Ishikawa (cell line): ENCODE results near the gene EVI5.
A peak's percentile ranks its signal among the peaks of the same experiment; 100 is the strongest.

ENCODE experiments used
- CEBPB ChIP-seq: IDR thresholded peaks from 2 replicates; pipeline ENCODE4 v1.6.1; 2012
- CREB1 ChIP-seq: IDR thresholded peaks from 2 replicates; pipeline ENCODE4 v1.6.1; 2012; ENCODE audit warnings: low read depth
- EGR1 ChIP-seq: IDR thresholded peaks from 2 replicates; pipeline ENCODE4 v1.6.1; 2012
- EP300 ChIP-seq: IDR thresholded peaks from 2 replicates; pipeline ENCODE4 v1.6.1; 2012; ENCODE audit warnings: borderline replicate concordance
- FOXM1 ChIP-seq: IDR thresholded peaks from 2 replicates; pipeline ENCODE4 v1.6.1; 2012; ENCODE audit warnings: low read depth, borderline replicate concordance
- NFIC ChIP-seq: IDR thresholded peaks from 2 replicates; pipeline ENCODE4 v1.6.1; 2012
- RAD21 ChIP-seq: IDR thresholded peaks from 2 replicates; pipeline ENCODE4 v1.6.1; 2012; ENCODE audit warnings: low read depth
- TAF1 ChIP-seq: IDR thresholded peaks from 2 replicates; pipeline ENCODE4 v1.6.1; 2012; ENCODE audit warnings: low read depth, mild to moderate bottlenecking
- TEAD4 ChIP-seq: IDR thresholded peaks from 2 replicates; pipeline ENCODE4 v1.6.1; 2012
- YY1 ChIP-seq: IDR thresholded peaks from 2 replicates; pipeline ENCODE4 v1.6.1; 2012; ENCODE audit warnings: low read depth
- TF ChIP-seq, protein P1 (sequence below): IDR thresholded peaks from 2 replicates; pipeline ENCODE4 v1.6.1; 2012; ENCODE audit warnings: low read depth, mild to moderate bottlenecking
- TF ChIP-seq, protein P2 (sequence below): IDR thresholded peaks from 2 replicates; pipeline ENCODE4 v1.6.1; 2012

DNA sequence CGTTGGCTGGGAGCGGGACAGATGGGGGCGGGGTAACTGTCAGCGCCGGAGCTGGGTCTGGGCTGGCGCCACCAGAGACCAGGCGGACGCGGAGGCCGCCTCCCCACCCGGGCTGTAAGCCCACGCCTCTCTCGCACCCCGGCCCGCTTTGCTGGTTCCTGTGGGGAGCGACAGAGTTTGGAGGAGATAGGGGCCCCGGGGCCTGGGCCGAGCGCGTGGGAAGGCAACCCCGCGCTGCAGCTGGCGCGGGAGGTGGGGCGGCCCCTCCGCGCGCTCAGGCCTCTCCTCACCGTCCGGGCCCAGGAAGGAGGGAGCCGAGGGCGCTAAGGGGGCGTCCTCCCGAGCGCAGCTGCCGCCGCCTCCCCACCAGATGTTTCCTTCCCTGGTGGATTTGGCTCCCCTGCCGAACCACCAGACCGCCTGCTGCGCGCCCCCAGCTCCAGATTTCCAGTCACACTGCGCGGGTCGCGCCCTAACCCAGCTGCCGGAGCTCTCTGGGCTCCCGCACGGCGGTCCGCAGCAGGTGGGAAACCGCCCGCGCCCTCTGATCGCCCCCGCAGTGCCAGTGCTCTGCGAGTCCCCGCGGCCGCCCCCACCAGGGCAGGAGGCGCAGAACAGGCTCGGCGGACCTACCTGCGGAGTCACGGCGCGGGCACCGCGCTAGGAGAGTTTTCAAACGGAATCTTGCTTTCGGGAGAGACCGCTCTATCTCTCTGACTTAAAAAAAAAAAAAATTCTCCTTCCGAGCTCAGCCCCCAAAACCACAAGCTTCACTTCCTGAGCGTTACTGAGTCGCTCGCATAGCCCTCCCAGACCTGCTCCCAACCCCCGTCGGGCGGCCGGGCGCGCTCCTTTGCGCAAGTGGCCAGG is 299.3 kb downstream of the EVI5 start:
- TF ChIP-seq YY1 = no peak
- no peak for TF ChIP-seq TAF1
- TF ChIP-seq CREB1 = no peak
- TF ChIP-seq, protein P1, sequence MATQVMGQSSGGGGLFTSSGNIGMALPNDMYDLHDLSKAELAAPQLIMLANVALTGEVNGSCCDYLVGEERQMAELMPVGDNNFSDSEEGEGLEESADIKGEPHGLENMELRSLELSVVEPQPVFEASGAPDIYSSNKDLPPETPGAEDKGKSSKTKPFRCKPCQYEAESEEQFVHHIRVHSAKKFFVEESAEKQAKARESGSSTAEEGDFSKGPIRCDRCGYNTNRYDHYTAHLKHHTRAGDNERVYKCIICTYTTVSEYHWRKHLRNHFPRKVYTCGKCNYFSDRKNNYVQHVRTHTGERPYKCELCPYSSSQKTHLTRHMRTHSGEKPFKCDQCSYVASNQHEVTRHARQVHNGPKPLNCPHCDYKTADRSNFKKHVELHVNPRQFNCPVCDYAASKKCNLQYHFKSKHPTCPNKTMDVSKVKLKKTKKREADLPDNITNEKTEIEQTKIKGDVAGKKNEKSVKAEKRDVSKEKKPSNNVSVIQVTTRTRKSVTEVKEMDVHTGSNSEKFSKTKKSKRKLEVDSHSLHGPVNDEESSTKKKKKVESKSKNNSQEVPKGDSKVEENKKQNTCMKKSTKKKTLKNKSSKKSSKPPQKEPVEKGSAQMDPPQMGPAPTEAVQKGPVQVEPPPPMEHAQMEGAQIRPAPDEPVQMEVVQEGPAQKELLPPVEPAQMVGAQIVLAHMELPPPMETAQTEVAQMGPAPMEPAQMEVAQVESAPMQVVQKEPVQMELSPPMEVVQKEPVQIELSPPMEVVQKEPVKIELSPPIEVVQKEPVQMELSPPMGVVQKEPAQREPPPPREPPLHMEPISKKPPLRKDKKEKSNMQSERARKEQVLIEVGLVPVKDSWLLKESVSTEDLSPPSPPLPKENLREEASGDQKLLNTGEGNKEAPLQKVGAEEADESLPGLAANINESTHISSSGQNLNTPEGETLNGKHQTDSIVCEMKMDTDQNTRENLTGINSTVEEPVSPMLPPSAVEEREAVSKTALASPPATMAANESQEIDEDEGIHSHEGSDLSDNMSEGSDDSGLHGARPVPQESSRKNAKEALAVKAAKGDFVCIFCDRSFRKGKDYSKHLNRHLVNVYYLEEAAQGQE = no peak
- TF ChIP-seq TEAD4 = no peak
- no peak for TF ChIP-seq NFIC
- TF ChIP-seq CEBPB = no peak
- peak; percentile 94 for TF ChIP-seq EGR1
- TF ChIP-seq, protein P2, sequence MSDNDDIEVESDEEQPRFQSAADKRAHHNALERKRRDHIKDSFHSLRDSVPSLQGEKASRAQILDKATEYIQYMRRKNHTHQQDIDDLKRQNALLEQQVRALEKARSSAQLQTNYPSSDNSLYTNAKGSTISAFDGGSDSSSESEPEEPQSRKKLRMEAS = peak; percentile 36; the same call in 1 of the 2 replicates
- peak; percentile 33; the same call in 1 of the 2 replicates for TF ChIP-seq RAD21
- TF ChIP-seq FOXM1 = no peak
- 0 out of 2 replicates have a peak, but pooled peaks have one; percentile 15 for TF ChIP-seq EP300
